Measurements from ENCODE around the gene ZNF84.

Gene ZNF84

DNA sequence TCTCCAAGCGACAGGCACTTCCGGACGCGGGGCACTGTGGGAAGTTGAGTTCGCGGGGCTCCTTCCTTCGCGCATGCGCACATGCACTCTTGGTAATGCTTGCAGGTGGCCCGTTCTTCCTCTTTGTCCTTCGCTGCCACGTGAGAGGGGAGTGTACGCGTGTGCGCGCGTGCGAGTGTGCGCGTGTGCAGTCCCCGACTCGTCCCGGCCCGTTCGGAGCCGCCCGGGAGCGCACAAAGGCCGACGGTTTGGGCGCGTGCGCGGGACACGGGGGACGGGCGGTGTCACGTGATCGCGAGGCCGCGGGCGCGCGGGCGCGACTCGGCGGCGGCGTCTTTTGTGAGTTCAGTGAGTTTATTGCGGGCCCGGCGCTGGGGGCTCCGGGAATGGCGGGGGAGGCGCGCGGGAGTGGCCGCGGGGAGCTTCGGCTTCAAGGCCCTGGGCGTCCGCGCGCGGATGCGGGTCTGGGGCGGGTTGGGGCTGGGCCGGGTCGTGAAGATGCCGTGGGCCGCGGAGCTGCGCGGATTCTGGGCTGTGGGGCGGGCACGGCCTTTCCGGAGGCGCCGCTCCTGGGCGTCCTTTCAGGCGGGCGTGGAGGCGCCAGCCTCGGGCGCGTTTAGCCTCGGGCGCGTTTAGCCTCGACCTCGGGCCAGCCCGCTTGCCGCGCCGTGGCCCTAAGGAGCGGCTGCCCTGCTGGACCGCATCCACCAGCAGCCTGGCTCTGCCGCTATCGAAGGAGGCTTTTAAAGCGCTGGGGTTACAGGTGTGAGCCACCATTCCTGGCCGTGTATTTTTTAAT, at the start of gene ZNF84:
Gene ZNF84, plus strand, starts transcription at position 303 of the 799 bp plus-strand sequence. CDS start 3,959 bp downstream, outside the sequence.
- H4K20me1 ChIP-seq (ENCODE audit: insufficient read depth, low read length): no peaks in the 10 kb centered on the region
- no peaks in the 10 kb centered on the region for H3K9me2 ChIP-seq (replicated peaks; ENCODE audit: insufficient read depth, low read length)
- H3K27ac ChIP-seq (ENCODE audit: low read length): peak within 1 kb of the TSS; percentile 76
- H3F3A ChIP-seq (ENCODE audit: insufficient read depth, low read length): peaks cover 4% of the 10 kb centered on the region; the same call in 1 of the 2 replicates
- H3K4me2 ChIP-seq (ENCODE audit: low read depth, low read length): peak within 1 kb of the TSS; percentile 39; the same call in 1 of the 2 replicates
- H3K4me3 ChIP-seq (ENCODE audit: low read length): peak within 1 kb of the TSS; percentile 60
- peak within 1 kb of the TSS; percentile 38; the same call in 1 of the 2 replicates for H3K9ac ChIP-seq (ENCODE audit: low read length)
- H3K36me3 ChIP-seq (replicated peaks; ENCODE audit: insufficient read depth, low read length): no peaks in the 10 kb centered on the region
- peak within 1 kb of the TSS; percentile 42; the same call in 1 of the 2 replicates for H2AFZ ChIP-seq (ENCODE audit: low read length)
- TF ChIP-seq, protein P1, sequence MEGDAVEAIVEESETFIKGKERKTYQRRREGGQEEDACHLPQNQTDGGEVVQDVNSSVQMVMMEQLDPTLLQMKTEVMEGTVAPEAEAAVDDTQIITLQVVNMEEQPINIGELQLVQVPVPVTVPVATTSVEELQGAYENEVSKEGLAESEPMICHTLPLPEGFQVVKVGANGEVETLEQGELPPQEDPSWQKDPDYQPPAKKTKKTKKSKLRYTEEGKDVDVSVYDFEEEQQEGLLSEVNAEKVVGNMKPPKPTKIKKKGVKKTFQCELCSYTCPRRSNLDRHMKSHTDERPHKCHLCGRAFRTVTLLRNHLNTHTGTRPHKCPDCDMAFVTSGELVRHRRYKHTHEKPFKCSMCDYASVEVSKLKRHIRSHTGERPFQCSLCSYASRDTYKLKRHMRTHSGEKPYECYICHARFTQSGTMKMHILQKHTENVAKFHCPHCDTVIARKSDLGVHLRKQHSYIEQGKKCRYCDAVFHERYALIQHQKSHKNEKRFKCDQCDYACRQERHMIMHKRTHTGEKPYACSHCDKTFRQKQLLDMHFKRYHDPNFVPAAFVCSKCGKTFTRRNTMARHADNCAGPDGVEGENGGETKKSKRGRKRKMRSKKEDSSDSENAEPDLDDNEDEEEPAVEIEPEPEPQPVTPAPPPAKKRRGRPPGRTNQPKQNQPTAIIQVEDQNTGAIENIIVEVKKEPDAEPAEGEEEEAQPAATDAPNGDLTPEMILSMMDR (IDR thresholded peaks at IDR 0.05; ENCODE audit: low read length): no peak
- TF ChIP-seq EZH2phosphoT487 (IDR thresholded peaks at IDR 0.05; ENCODE audit: low read length) (no peak), EZH2 (optimal IDR thresholded peaks at IDR 0.05; ENCODE audit: low read depth, low read length) (no peak)
- H3K9me3 ChIP-seq (replicated peaks; ENCODE audit: insufficient read depth, low read length): no peaks in the 10 kb centered on the region
- DNase-seq: peak; percentile 94
- H3K27me3 ChIP-seq (replicated peaks; ENCODE audit: insufficient read depth, low read length): no peaks in the 10 kb centered on the region
- H3K4me1 ChIP-seq (ENCODE audit: low read length): no peaks in the 10 kb centered on the region
- no peaks in the 10 kb centered on the region for H3K79me2 ChIP-seq (ENCODE audit: low read length)

DNA sequence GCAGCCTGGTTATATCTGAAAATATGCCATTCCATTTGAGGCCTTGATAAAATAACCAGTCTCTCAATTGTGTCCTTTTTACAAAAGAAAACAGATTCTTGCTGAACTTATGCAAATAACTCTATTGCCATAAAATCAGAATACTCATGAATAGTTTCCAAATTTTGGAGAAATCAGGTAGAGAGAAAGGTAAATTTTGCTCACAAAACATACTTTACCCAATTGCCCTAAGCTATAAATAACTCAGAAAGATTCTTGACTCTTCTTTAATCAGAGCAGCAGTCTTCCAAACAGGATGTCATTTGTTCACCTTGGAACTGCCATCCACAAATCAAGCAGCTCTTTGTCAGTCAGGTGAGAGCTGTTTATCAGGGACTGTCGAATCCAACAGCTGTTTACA, 38.6 kb upstream of the ZNF84 start:
- H3K9me3 ChIP-seq (replicated peaks; ENCODE audit: insufficient read depth, low read length): no peaks in the 10 kb centered on the region
- H3K27me3 ChIP-seq (replicated peaks; ENCODE audit: insufficient read depth, low read length): no peaks in the 10 kb centered on the region
- H3K36me3 ChIP-seq (replicated peaks; ENCODE audit: insufficient read depth, low read length): no peaks in the 10 kb centered on the region

DNA sequence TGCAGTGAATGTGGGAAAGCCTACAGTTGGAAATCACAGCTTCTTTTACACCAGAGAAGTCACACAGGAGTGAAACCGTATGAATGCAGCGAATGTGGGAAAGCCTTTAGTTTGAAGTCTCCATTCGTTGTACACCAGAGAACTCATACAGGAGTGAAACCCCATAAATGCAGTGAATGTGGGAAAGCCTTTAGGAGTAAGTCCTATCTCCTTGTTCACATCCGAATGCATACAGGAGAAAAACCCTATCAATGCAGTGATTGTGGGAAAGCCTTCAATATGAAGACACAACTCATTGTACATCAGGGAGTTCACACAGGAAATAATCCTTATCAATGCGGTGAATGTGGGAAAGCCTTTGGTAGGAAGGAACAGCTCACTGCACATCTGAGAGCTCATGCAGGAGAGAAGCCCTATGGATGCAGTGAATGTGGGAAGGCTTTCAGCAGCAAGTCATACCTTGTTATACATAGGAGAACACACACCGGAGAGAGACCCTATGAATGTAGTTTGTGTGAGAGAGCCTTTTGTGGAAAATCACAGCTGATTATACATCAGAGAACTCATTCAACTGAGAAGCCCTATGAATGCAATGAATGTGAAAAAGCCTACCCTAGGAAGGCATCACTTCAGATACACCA, 26.5 kb upstream of the ZNF84 start:
- no peak overlapping the region for H2AFZ ChIP-seq (ENCODE audit: low read length)
- H3K9me3 ChIP-seq (replicated peaks; ENCODE audit: insufficient read depth, low read length): no peaks in the 10 kb centered on the region
- no peaks in the 10 kb centered on the region for H3F3A ChIP-seq (ENCODE audit: insufficient read depth, low read length)
- peaks cover 7% of the 10 kb centered on the region for H3K36me3 ChIP-seq (replicated peaks; ENCODE audit: insufficient read depth, low read length)
- H3K27me3 ChIP-seq (replicated peaks; ENCODE audit: insufficient read depth, low read length): no peaks in the 10 kb centered on the region
- H4K20me1 ChIP-seq (ENCODE audit: insufficient read depth, low read length): no peaks in the 10 kb centered on the region
- H3K9me2 ChIP-seq (replicated peaks; ENCODE audit: insufficient read depth, low read length): no peaks in the 10 kb centered on the region
- H3K79me2 ChIP-seq (ENCODE audit: low read length): no peaks in the 10 kb centered on the region
- no peak overlapping the region for H3K4me2 ChIP-seq (ENCODE audit: low read depth, low read length)
- TF ChIP-seq, protein P1 (IDR thresholded peaks at IDR 0.05; ENCODE audit: low read length): no peak
- TF ChIP-seq EZH2phosphoT487 (IDR thresholded peaks at IDR 0.05; ENCODE audit: low read length) (no peak), EZH2 (optimal IDR thresholded peaks at IDR 0.05; ENCODE audit: low read depth, low read length) (no peak)
- no peaks in the 10 kb centered on the region for H3K4me1 ChIP-seq (ENCODE audit: low read length)
- no peak overlapping the region for H3K27ac ChIP-seq (ENCODE audit: low read length)
- H3K9ac ChIP-seq (ENCODE audit: low read length): no peak overlapping the region
- H3K4me3 ChIP-seq (ENCODE audit: low read length): no peak overlapping the region
- DNase-seq: no peak

More for the DNA sequence above, 38.6 kb upstream of the ZNF84 start:
- H3K4me2 ChIP-seq (ENCODE audit: low read depth, low read length): no peak overlapping the region
- no peak overlapping the region for H2AFZ ChIP-seq (ENCODE audit: low read length)
- no peaks in the 10 kb centered on the region for H3F3A ChIP-seq (ENCODE audit: insufficient read depth, low read length)
- H3K4me3 ChIP-seq (ENCODE audit: low read length): no peak overlapping the region
- H3K9me2 ChIP-seq (replicated peaks; ENCODE audit: insufficient read depth, low read length): no peaks in the 10 kb centered on the region
- peaks cover 26% of the 10 kb centered on the region for H3K79me2 ChIP-seq (ENCODE audit: low read length)
- no peaks in the 10 kb centered on the region for H3K4me1 ChIP-seq (ENCODE audit: low read length)
- no peak overlapping the region for H3K9ac ChIP-seq (ENCODE audit: low read length)
- no peak overlapping the region for H3K27ac ChIP-seq (ENCODE audit: low read length)
- DNase-seq: no peak
- no peaks in the 10 kb centered on the region for H4K20me1 ChIP-seq (ENCODE audit: insufficient read depth, low read length)
- TF ChIP-seq, protein P1 (IDR thresholded peaks at IDR 0.05; ENCODE audit: low read length): no peak
- TF ChIP-seq EZH2 (optimal IDR thresholded peaks at IDR 0.05; ENCODE audit: low read depth, low read length): no peak
- TF ChIP-seq EZH2phosphoT487 (IDR thresholded peaks at IDR 0.05; ENCODE audit: low read length): no peak
